DOHH2 (cell line): ENCODE measurements around the gene GAPT.
"Not testable (repeated sequence)": the region's sequence is repeated elsewhere in the genome, so short reads cannot be mapped to it uniquely, and the experiment has no call there.

ENCODE experiments used
- H3F3A ChIP-seq: fragments of 200-600 bp; sonication (generic), shearing (Covaris generic); 2 replicates; pipeline ENCODE4 v1.6.0; 2016; ENCODE audit warnings: antibody characterized with exemption, mild to moderate bottlenecking; ENCODE audit not compliant: control insufficient read depth, insufficient read depth
- H3K27ac ChIP-seq: fragments of 200-600 bp; sonication (generic); 2 replicates; pipeline ENCODE4 v1.5.1; 2014; ENCODE audit warnings: low read depth, mild to moderate bottlenecking, low read length, moderate library complexity
- H3K27me3 ChIP-seq: fragments of 200-600 bp; sonication (generic); 2 replicates; pipeline ENCODE4 v1.6.1; 2014; ENCODE audit warnings: mild to moderate bottlenecking, low read length, mixed read lengths; ENCODE audit not compliant: control insufficient read depth
- H3K36me3 ChIP-seq: fragments of 200-600 bp; sonication (generic); 2 replicates; pipeline ENCODE4 v1.6.1; 2014; ENCODE audit warnings: mild to moderate bottlenecking, low read length, moderate library complexity, mixed read lengths; ENCODE audit not compliant: control insufficient read depth
- H3K4me1 ChIP-seq: fragments of 200-600 bp; sonication (generic); 2 replicates; pipeline ENCODE4 v1.6.1; 2014; ENCODE audit warnings: mild to moderate bottlenecking, low read length, mixed read lengths; ENCODE audit not compliant: control insufficient read depth
- H3K4me2 ChIP-seq: fragments of 200-600 bp; sonication (generic); 2 replicates; pipeline ENCODE4 v1.6.0; 2014; ENCODE audit warnings: mild to moderate bottlenecking, low read length, moderate library complexity
- H3K4me3 ChIP-seq: fragments of 200-600 bp; sonication (generic); 2 replicates; pipeline ENCODE4 v1.5.1; 2014; ENCODE audit warnings: mild to moderate bottlenecking, low read length, mixed read lengths
- H3K79me2 ChIP-seq: fragments of 200-600 bp; sonication (generic); 2 replicates; pipeline ENCODE4 v1.6.1; 2014; ENCODE audit warnings: mild to moderate bottlenecking, low read length, mixed read lengths; ENCODE audit not compliant: control insufficient read depth
- H3K9me2 ChIP-seq: fragments of 200-600 bp; sonication (generic); replicated peaks from 2 replicates; pipeline ENCODE4 v1.6.1; 2014; ENCODE audit warnings: mild to moderate bottlenecking, low read length, mixed read lengths; ENCODE audit not compliant: control insufficient read depth
- H3K9me3 ChIP-seq: fragments of 200-600 bp; sonication (generic); 2 replicates; pipeline ENCODE4 v1.6.1; 2014; ENCODE audit warnings: antibody characterized with exemption, low read length, mixed read lengths; ENCODE audit not compliant: control insufficient read depth, insufficient read depth
- H4K20me1 ChIP-seq: fragments of 200-600 bp; sonication (generic); 2 replicates; pipeline ENCODE4 v1.6.0; 2014; ENCODE audit warnings: low read depth, mild to moderate bottlenecking, antibody characterized with exemption, low read length, moderate library complexity; ENCODE audit not compliant: control insufficient read depth, insufficient read depth
- EZH2phosphoT487 ChIP-seq: fragments of 200-600 bp; sonication (generic); IDR thresholded peaks from 2 replicates; pipeline ENCODE4 v1.6.1; 2017; ENCODE audit warnings: borderline replicate concordance, mild to moderate bottlenecking, antibody characterized with exemption, low read length, moderate library complexity, mixed read lengths
- TF ChIP-seq, protein P1 (sequence below): fragments of 200-600 bp; sonication (generic); IDR thresholded peaks from one replicate; pipeline ENCODE4 v1.5.1; 2014; ENCODE audit warnings: antibody characterized with exemption, mild to moderate bottlenecking, low read depth, low read length; ENCODE audit not compliant: poor library complexity, severe bottlenecking

The GAPT gene

DNA sequence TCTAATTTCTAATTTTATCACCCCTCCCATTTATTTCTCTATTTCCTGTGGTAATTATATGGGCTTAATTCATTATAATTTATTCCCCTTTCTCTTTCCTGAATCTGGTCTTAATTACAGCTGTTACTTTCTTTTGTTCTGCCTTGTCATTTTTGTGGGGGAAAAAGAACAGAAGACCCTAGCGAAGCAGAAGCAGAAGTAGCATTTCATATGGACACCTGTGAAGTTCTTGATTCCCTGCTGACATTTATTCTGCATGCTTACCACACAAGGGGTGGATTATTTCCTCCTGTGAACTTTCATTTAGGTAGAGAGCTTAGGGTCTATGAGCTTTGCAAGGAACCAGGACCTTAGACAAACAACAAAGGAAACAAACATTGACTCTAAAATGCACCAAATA is 33.3 kb downstream of the GAPT start:
- Histone ChIP-seq H3K4me2 (no peak overlapping the region), H3F3A (no peaks in the 10 kb centered on the region), H3K9me2 (no peaks in the 10 kb centered on the region), H3K4me1 (no peaks in the 10 kb centered on the region), H4K20me1 (no peaks in the 10 kb centered on the region), H3K9me3 (no peaks in the 10 kb centered on the region), H3K36me3 (no peaks in the 10 kb centered on the region), H3K79me2 (no peaks in the 10 kb centered on the region), H3K4me3 (no peak overlapping the region), H3K27ac (no peak overlapping the region), H3K27me3 (peaks cover 3% of the 10 kb centered on the region; the same call in 1 of the 2 replicates)
- TF ChIP-seq, protein P1, sequence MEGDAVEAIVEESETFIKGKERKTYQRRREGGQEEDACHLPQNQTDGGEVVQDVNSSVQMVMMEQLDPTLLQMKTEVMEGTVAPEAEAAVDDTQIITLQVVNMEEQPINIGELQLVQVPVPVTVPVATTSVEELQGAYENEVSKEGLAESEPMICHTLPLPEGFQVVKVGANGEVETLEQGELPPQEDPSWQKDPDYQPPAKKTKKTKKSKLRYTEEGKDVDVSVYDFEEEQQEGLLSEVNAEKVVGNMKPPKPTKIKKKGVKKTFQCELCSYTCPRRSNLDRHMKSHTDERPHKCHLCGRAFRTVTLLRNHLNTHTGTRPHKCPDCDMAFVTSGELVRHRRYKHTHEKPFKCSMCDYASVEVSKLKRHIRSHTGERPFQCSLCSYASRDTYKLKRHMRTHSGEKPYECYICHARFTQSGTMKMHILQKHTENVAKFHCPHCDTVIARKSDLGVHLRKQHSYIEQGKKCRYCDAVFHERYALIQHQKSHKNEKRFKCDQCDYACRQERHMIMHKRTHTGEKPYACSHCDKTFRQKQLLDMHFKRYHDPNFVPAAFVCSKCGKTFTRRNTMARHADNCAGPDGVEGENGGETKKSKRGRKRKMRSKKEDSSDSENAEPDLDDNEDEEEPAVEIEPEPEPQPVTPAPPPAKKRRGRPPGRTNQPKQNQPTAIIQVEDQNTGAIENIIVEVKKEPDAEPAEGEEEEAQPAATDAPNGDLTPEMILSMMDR, result no peak

DNA sequence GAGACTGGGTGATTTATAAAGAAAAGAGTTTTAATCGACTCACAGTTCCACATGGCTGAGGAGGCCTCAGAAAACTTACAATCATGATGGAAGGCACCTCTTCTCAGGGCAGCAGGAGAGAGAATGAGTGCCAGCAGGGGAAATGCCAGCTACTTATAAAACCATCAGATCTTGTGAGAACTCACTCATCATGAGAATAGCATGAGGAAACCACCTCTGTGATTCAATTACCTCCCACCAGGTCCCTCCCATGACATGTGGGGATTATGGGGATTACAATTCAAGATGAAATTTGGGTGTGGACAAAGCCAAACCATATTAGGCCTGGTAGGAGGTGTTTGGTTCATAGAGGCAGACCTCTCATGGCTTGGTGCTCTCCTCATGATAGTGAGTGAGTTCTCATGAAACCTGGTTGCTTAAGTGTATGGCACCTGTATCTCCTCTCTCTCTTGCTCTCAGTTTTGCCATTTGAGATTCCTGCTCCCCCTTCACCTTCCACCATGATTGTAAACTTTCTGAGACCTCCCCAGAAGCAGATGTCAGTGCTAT is 39.8 kb downstream of the GAPT start:
- Histone ChIP-seq H3F3A (no peaks in the 10 kb centered on the region), H3K9me2 (no peaks in the 10 kb centered on the region), H3K79me2 (no peaks in the 10 kb centered on the region), H4K20me1 (no peaks in the 10 kb centered on the region), H3K4me3 (no peak overlapping the region), H3K9me3 (no peaks in the 10 kb centered on the region), H3K4me2 (no peak overlapping the region), H3K27me3 (peaks cover 3% of the 10 kb centered on the region), H3K4me1 (no peaks in the 10 kb centered on the region), H3K36me3 (no peaks in the 10 kb centered on the region), H3K27ac (no peak overlapping the region)
- TF ChIP-seq EZH2phosphoT487, result no peak
- TF ChIP-seq, protein P1, result no peak

DNA sequence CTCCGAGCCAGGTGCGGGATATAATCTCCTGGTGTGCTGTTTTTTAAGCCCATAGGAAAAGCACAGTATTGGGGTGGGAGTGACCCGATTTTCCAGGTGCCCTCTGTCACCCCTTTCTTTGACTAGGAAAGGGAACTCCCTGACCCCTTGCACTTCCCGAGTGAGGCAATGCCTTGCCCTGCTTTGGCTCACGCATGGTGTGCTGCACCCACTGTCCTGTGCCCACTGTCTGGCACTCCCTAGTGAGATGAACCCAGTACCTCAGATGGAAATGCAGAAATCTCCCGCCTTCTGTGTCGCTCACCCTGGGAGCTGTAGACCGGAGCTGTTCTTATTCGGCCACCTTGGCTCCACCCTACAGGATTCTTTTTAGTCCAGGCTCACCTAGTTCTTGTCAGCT is 50.7 kb downstream of the GAPT start:
- H3F3A ChIP-seq, H4K20me1 ChIP-seq, H3K4me2 ChIP-seq, H3K4me3 ChIP-seq, H3K79me2 ChIP-seq, H3K9me3 ChIP-seq, H3K27ac ChIP-seq, H3K27me3 ChIP-seq, H3K36me3 ChIP-seq, H3K9me2 ChIP-seq: not testable (repeated sequence)
- peaks cover 27% of the 10 kb centered on the region for H3K4me1 ChIP-seq

DNA sequence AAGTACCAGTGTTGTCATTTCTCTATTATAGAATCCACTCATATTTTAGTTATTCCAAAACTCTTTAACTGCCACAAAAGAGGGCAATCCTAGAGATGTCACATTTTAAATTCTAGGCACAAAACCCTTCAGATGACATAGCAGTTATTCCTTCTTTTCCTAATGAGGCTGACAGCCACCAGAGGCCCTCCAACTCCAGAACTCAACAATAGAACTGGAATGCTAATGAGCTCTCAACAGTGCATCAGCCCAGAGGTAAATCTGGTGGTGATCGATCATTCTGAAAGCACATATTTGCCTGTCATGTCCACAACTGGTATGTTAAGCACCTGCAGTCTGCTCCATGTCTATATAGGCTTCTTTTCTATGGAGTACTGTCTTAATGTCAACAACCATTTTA is 51.5 kb downstream of the GAPT start:
- no peak for TF ChIP-seq EZH2phosphoT487
- TF ChIP-seq, protein P1, result no peak

More for the DNA sequence above, 51.5 kb downstream of the GAPT start:
- no peak overlapping the region for H3K4me3 ChIP-seq
- H3K9me3 ChIP-seq, result no peaks in the 10 kb centered on the region
- H3K9me2 ChIP-seq, result no peaks in the 10 kb centered on the region
- no peaks in the 10 kb centered on the region for H3K27me3 ChIP-seq
- H3F3A ChIP-seq, result peaks cover 5% of the 10 kb centered on the region; the same call in 1 of the 2 replicates
- no peaks in the 10 kb centered on the region for H4K20me1 ChIP-seq
- peaks cover 27% of the 10 kb centered on the region for H3K4me1 ChIP-seq
- no peaks in the 10 kb centered on the region for H3K79me2 ChIP-seq
- H3K27ac ChIP-seq, result no peak overlapping the region
- no peak overlapping the region for H3K4me2 ChIP-seq
- no peaks in the 10 kb centered on the region for H3K36me3 ChIP-seq
